GM21381 (cell line): ENCODE measurements around the gene ATP2B1.
A peak's percentile ranks its signal among the peaks of the same experiment; 100 is the strongest.

ENCODE experiments used
- ATAC-seq: cut with Tn5 transposase; IDR thresholded peaks from one replicate; pipeline ENCODE4 v1.9.1; 2021; ENCODE audit warnings: mild to moderate bottlenecking, moderate library complexity; ENCODE audit not compliant: unreplicated experiment

The ATP2B1 gene

GRCh38 chr12:89544681-89545184, 163.9 kb downstream of the ATP2B1 start:
- no peak for ATAC-seq

GRCh38 chr12:89544022-89544421, 164.6 kb downstream of the ATP2B1 start:
- ATAC-seq: no peak

- peak; percentile 71 for ATAC-seq
Measured at GRCh38 chr12:89542912-89543592, 165.6 kb downstream of the ATP2B1 start.

GRCh38 chr12:89542236-89542635, 166.4 kb downstream of the ATP2B1 start:
- ATAC-seq: no peak

- ATAC-seq: no peak
Measured at GRCh38 chr12:89540586-89540985, 168.1 kb downstream of the ATP2B1 start.

GRCh38 chr12:89539426-89540223, 169.0 kb downstream of the ATP2B1 start:
- no peak for ATAC-seq

- ATAC-seq: no peak
Measured at GRCh38 chr12:89538897-89539296, 169.7 kb downstream of the ATP2B1 start.
